Activated naive CD8-positive, alpha-beta T cell treated with anti-CD3 and anti-CD28 coated beads for 36 hours (primary cell): Measurements from ENCODE around the gene SLC22A17. TPM values are rescaled to one million over a fixed set of nuclear protein-coding genes. Genes with fewer than 3 reads are reported as not detected.
A peak's percentile ranks its signal among the peaks of the same experiment; 100 is the strongest.
"Not testable (repeated sequence)": the region's sequence is repeated elsewhere in the genome, so short reads cannot be mapped to it uniquely, and the experiment has no call there.

Experiments
- DNase-seq: peaks from one replicate; pipeline ENCODE4 v3.0.0; 2021
- H3K27ac Mint-ChIP-seq: one replicate; pipeline ENCODE4 v1.8.0; 2022; ENCODE audit warnings: mild to moderate bottlenecking, moderate library complexity, mixed read lengths
- H3K27me3 Mint-ChIP-seq: one replicate; pipeline ENCODE4 v1.8.0; 2022; ENCODE audit warnings: mild to moderate bottlenecking, mixed read lengths
- H3K36me3 Mint-ChIP-seq: one replicate; pipeline ENCODE4 v1.8.0; 2021; ENCODE audit warnings: mild to moderate bottlenecking, mixed read lengths
- H3K4me1 Mint-ChIP-seq: one replicate; pipeline ENCODE4 v1.8.0; 2021; ENCODE audit warnings: mixed read lengths
- H3K4me3 Mint-ChIP-seq: one replicate; pipeline ENCODE4 v1.8.0; 2022; ENCODE audit warnings: mild to moderate bottlenecking, moderate library complexity, mixed read lengths
- H3K9me3 Mint-ChIP-seq: one replicate; pipeline ENCODE4 v1.8.0; 2022; ENCODE audit warnings: mixed read lengths
- total RNA-seq, 2 experiments: library from RNA; stranded (reverse); gene quantifications; one replicate each; pipeline ENCODE4 v1.2.3, GENCODE V29; 2021

The SLC22A17 gene
- total RNA-seq, 2 experiments from 2014 or later: 2.2 to 2.9 TPM

- no peak for DNase-seq
- Mint-ChIP-seq H3K27me3 (peaks cover 3% of the 10 kb centered on the region), H3K27ac (no peak overlapping the region), H3K9me3 (no peaks in the 10 kb centered on the region), H3K36me3 (peaks cover 2% of the 10 kb centered on the region), H3K4me3 (no peak overlapping the region), H3K4me1 (peaks cover 1% of the 10 kb centered on the region)
These were observed 6.5 kb downstream of the SLC22A17 start for GRCh38 chr14:23345987-23346692.

GRCh38 chr14:23344481-23344880, 8.2 kb downstream of the SLC22A17 start:
- H3K36me3 Mint-ChIP-seq: no peaks in the 10 kb centered on the region

GRCh38 chr14:23339506-23340268, 13.0 kb downstream of the SLC22A17 start:
- Mint-ChIP-seq H3K36me3 (no peaks in the 10 kb centered on the region), H3K27me3 (peaks cover 28% of the 10 kb centered on the region), H3K27ac (no peak overlapping the region), H3K9me3 (peaks cover 2% of the 10 kb centered on the region), H3K4me3 (no peak overlapping the region), H3K4me1 (no peaks in the 10 kb centered on the region)
- no peak for DNase-seq

More at GRCh38 chr14:23344481-23344880, 8.2 kb downstream of the SLC22A17 start:
- DNase-seq: no peak
- Mint-ChIP-seq H3K27ac (no peak overlapping the region), H3K4me1 (no peaks in the 10 kb centered on the region), H3K9me3 (no peaks in the 10 kb centered on the region), H3K4me3 (no peak overlapping the region), H3K27me3 (no peaks in the 10 kb centered on the region)

GRCh38 chr14:23335623-23336022, 17.1 kb downstream of the SLC22A17 start:
- Mint-ChIP-seq H3K36me3 (no peaks in the 10 kb centered on the region), H3K27me3 (peaks cover 30% of the 10 kb centered on the region), H3K27ac (no peak overlapping the region), H3K9me3 (peaks cover 2% of the 10 kb centered on the region), H3K4me1 (no peaks in the 10 kb centered on the region), H3K4me3 (no peak overlapping the region)
- DNase-seq: no peak

GRCh38 chr14:23327947-23328744, 24.5 kb downstream of the SLC22A17 start:
- H3K4me1 Mint-ChIP-seq: peaks cover 10% of the 10 kb centered on the region
- no peak overlapping the region for H3K4me3 Mint-ChIP-seq
- H3K27me3 Mint-ChIP-seq: no peaks in the 10 kb centered on the region
- H3K9me3 Mint-ChIP-seq: no peaks in the 10 kb centered on the region
- H3K36me3 Mint-ChIP-seq: peaks cover 9% of the 10 kb centered on the region
- peak; percentile 55 for DNase-seq
- no peak overlapping the region for H3K27ac Mint-ChIP-seq

- H3K27me3 Mint-ChIP-seq: no peaks in the 10 kb centered on the region
- H3K36me3 Mint-ChIP-seq: peaks cover 23% of the 10 kb centered on the region
- DNase-seq: no peak
- peaks cover 17% of the 10 kb centered on the region for H3K4me1 Mint-ChIP-seq
- no peak overlapping the region for H3K4me3 Mint-ChIP-seq
- no peak overlapping the region for H3K27ac Mint-ChIP-seq
- H3K9me3 Mint-ChIP-seq: no peaks in the 10 kb centered on the region
These were observed 26.0 kb downstream of the SLC22A17 start for GRCh38 chr14:23326491-23327332.

GRCh38 chr14:23325746-23326145, 26.9 kb downstream of the SLC22A17 start:
- not testable (repeated sequence) for H3K4me3 Mint-ChIP-seq, H3K27me3 Mint-ChIP-seq, DNase-seq, H3K9me3 Mint-ChIP-seq
- peaks cover 17% of the 10 kb centered on the region for H3K4me1 Mint-ChIP-seq
- H3K27ac Mint-ChIP-seq: peak overlapping the region; percentile 42
- peaks cover 23% of the 10 kb centered on the region for H3K36me3 Mint-ChIP-seq

- H3K9me3 Mint-ChIP-seq: no peaks in the 10 kb centered on the region
- H3K27ac Mint-ChIP-seq: no peak overlapping the region
- H3K4me1 Mint-ChIP-seq: peaks cover 19% of the 10 kb centered on the region
- DNase-seq: no peak
- H3K27me3 Mint-ChIP-seq: no peaks in the 10 kb centered on the region
- no peak overlapping the region for H3K4me3 Mint-ChIP-seq
- peaks cover 23% of the 10 kb centered on the region for H3K36me3 Mint-ChIP-seq
These were observed 27.7 kb downstream of the SLC22A17 start for GRCh38 chr14:23324993-23325392.

GRCh38 chr14:23324455-23324846, 28.2 kb downstream of the SLC22A17 start:
- Mint-ChIP-seq H3K27me3 (no peaks in the 10 kb centered on the region), H3K36me3 (peaks cover 23% of the 10 kb centered on the region), H3K27ac (no peak overlapping the region), H3K9me3 (peaks cover 1% of the 10 kb centered on the region), H3K4me1 (peaks cover 23% of the 10 kb centered on the region), H3K4me3 (peak overlapping the region; percentile 18)
- DNase-seq: no peak

- no peaks in the 10 kb centered on the region for H3K27me3 Mint-ChIP-seq
- H3K4me1 Mint-ChIP-seq: peaks cover 23% of the 10 kb centered on the region
- H3K4me3 Mint-ChIP-seq: peak overlapping the region; percentile 18
- peak overlapping the region; percentile 29 for H3K27ac Mint-ChIP-seq
- H3K9me3 Mint-ChIP-seq: peaks cover 1% of the 10 kb centered on the region
- no peak for DNase-seq
- H3K36me3 Mint-ChIP-seq: peaks cover 23% of the 10 kb centered on the region
These were observed 28.7 kb downstream of the SLC22A17 start for GRCh38 chr14:23323838-23324454.

- H3K9me3 Mint-ChIP-seq: peaks cover 1% of the 10 kb centered on the region
- no peak for DNase-seq
- H3K4me3 Mint-ChIP-seq: peak overlapping the region; percentile 93
- peaks cover 23% of the 10 kb centered on the region for H3K4me1 Mint-ChIP-seq
- peak overlapping the region; percentile 95 for H3K27ac Mint-ChIP-seq
- H3K27me3 Mint-ChIP-seq: no peaks in the 10 kb centered on the region
- H3K36me3 Mint-ChIP-seq: peaks cover 23% of the 10 kb centered on the region
These were observed 29.8 kb downstream of the SLC22A17 start for GRCh38 chr14:23322568-23323517.

GRCh38 chr14:23321572-23322547, 30.8 kb downstream of the SLC22A17 start:
- peak overlapping the region; percentile 95 for H3K27ac Mint-ChIP-seq
- H3K4me3 Mint-ChIP-seq: peak overlapping the region; percentile 93
- peaks cover 23% of the 10 kb centered on the region for H3K4me1 Mint-ChIP-seq
- peaks cover 23% of the 10 kb centered on the region for H3K36me3 Mint-ChIP-seq
- H3K27me3 Mint-ChIP-seq: no peaks in the 10 kb centered on the region
- DNase-seq: peak; percentile 68
- peaks cover 1% of the 10 kb centered on the region for H3K9me3 Mint-ChIP-seq
